Measurements from ENCODE around the gene BEND4.

The BEND4 gene

DNA sequence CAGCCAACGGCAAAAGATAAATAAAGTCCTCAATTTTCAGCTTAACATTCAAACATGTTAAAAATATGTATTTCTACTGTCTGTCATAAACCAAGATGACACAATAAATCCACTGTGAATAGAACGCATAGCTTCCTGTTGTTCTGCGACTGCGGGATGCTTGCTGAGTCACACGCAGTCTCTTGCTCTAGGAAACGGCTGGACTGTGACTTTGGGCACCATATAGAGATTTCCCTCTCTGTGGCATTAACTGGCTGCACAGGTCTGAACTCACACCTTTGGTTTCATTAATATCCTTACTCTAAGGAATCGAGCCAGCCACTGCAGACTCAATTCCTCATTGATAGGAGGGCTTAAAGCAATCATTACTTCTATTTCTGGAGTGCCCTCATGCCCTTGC lies 8.4 kb downstream of the BEND4 start:
- in situ Hi-C loops (cut with HindIII; ENCODE audit: low pct_unique_long_range_greater_than_20kb, low sequenced_read_pairs) = no loop called here
- no peak for TF ChIP-seq JUND (IDR thresholded peaks at IDR 0.05; ENCODE audit: low read depth)
- no peak for DNase-seq (ENCODE audit: low read depth in 1 of 2, low spot score in 1 of 2)

DNA sequence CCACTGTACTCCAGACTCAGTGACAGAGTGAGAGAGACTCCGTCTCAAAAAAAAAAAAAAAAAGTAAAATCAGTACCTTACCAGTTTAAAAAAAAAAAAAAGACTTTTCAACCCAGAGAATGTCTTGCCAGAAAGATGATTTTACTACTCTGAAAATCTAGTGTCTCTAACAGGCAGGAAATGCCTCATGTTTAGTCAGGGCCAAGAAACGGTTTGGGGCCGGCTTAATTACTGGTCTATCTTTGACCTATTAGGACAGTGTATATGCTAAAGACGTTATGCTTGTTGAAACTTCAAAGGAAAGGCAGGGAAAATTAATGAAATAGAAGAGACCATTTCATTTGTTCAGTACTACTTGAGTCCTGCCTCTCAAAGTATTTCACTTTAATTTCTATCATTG lies 9.9 kb downstream of the BEND4 start:
- DNase-seq (ENCODE audit: low read depth in 1 of 2, low spot score in 1 of 2) = no peak
- no peak for TF ChIP-seq JUND (IDR thresholded peaks at IDR 0.05; ENCODE audit: low read depth)
- in situ Hi-C loops (cut with HindIII; ENCODE audit: low pct_unique_long_range_greater_than_20kb, low sequenced_read_pairs) = no loop called here

DNA sequence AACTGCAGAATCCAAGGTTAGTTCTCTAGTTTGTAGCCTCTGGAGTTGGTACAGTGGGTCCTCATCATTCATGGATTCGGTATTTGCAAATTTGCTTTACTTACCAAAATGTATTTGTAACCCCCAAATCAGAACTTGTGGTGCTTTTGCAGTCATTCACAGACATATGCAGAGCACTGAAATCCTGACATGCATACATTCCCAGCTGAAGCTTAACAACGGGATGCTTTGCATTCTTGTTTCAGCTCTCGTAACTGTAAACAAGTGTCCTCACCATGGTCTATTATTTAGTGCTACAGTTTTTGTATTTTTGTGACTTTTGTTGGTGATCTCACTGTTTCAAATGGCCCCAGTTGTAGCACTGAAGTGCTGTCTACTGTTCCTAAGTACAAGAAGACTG lies 16.1 kb downstream of the BEND4 start:
- TF ChIP-seq JUND (IDR thresholded peaks at IDR 0.05; ENCODE audit: low read depth) = no peak
- DNase-seq (ENCODE audit: low read depth in 1 of 2, low spot score in 1 of 2) = no peak
- in situ Hi-C loops (cut with HindIII; ENCODE audit: low pct_unique_long_range_greater_than_20kb, low sequenced_read_pairs) = no loop called here

DNA sequence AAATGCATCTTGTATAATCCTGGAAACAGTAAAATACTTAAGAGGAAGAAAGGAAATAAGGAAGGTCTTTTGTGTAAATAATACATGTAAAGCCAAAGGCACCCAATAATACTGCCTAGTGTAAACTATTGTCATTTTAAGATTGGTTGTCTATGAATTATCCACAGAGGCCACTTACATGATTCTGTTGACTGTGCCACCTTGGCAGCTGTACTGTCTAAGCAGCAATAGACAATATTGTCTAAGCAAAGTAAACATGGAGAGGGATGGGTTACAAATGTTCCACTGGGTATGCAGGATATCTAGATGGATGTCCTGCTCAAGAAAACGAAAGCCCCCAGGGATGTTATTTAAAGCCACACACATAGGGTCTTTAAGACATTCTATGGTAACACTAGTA lies 19.4 kb downstream of the BEND4 start:
- in situ Hi-C loops (cut with HindIII; ENCODE audit: low pct_unique_long_range_greater_than_20kb, low sequenced_read_pairs) = no loop called here
- no peak for DNase-seq (ENCODE audit: low read depth in 1 of 2, low spot score in 1 of 2)
- no peak for TF ChIP-seq JUND (IDR thresholded peaks at IDR 0.05; ENCODE audit: low read depth)

DNA sequence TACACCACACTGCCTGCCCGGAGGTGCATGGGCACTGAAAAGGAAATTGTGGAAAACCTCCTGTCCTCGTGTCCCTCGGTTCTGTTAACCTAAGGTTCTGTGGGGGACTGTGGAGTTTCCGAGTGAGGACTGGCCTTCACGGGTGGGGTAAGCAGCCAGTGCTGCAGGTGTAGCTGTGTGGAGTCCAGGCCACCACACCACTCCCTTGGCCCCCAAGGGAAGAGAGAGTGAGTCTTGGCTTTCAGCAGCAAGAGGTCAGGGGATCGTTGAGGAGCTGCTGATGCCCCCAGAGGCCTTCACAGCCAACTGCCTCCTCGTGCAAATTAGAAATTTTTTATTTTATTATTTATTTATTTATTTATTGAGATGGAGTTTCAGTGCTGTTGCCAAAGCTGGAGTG lies 20.4 kb downstream of the BEND4 start:
- in situ Hi-C loops (cut with HindIII; ENCODE audit: low pct_unique_long_range_greater_than_20kb, low sequenced_read_pairs) = no loop called here
- no peak for TF ChIP-seq JUND (IDR thresholded peaks at IDR 0.05; ENCODE audit: low read depth)
- no peak for DNase-seq (ENCODE audit: low read depth in 1 of 2, low spot score in 1 of 2)

DNA sequence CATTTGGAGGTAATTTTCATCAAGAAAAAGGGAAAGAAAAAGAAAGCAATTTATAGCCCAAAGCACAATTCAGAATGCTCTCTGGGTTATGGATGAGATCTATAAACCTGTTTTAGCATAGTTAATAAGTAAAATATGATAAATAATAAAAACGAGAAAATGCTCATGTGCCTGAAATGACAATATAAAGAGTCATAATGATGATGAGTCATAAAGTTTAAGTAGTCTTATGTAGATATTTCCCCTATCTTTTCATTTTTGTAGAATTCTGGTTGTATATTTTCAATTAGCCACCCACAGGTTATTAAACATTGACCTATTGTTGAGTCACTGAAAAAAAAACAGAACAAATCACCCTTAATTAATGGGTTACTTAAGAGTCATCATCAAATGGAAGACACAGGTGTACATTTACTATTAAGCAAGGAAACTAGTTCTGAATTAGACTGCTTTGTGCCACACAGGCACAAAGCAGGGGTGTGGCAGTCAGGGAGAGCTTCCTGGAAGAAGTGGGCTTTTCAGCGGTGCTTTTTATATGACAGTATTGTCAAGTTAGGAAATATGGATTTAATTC lies 29.3 kb downstream of the BEND4 start:
- no peak for DNase-seq (ENCODE audit: low read depth in 1 of 2, low spot score in 1 of 2)
- in situ Hi-C loops (cut with HindIII; ENCODE audit: low pct_unique_long_range_greater_than_20kb, low sequenced_read_pairs) = no loop called here
- no peak for TF ChIP-seq JUND (IDR thresholded peaks at IDR 0.05; ENCODE audit: low read depth)

DNA sequence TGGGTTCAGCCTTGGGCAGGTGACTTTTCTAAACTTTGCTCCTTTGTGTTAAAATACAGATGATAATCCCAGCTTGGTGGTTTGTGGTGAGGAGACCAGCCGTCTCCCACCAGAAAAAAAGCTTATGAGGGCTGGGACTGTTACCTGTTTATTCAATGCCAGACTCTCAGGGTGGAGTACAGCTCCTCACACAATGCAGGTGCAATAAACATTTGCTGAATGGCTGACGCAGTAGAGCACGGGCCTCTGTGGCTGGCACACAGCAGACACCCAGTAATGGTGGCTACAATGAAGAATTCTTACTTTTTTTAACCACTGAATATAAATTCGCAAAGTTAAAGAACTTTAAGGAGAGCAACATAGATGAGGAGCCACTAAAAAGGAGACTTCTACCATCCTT lies 30.2 kb downstream of the BEND4 start:
- TF ChIP-seq JUND (IDR thresholded peaks at IDR 0.05; ENCODE audit: low read depth) = no peak
- DNase-seq (ENCODE audit: low read depth in 1 of 2, low spot score in 1 of 2) = no peak
- in situ Hi-C loops (cut with HindIII; ENCODE audit: low pct_unique_long_range_greater_than_20kb, low sequenced_read_pairs) = no loop called here

DNA sequence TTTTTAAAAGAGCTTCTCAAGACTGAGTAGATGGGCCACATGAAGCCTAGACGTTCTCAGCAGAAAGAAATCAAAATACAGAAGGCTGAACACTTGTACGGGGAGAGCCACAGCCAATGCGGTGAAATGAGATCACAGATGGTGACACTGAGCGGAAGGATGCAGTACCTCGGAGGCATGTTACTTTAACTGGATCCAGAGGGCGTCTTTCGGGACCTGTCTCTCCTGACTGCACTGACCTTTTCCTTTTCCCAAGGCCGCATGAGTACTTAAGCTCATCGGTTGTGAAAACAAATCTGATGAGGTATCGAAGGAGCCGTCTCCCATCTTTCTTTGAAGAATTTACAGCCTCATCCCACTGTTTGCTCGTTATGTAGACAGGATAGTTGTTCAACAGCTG lies 32.6 kb downstream of the BEND4 start:
- DNase-seq (ENCODE audit: low read depth in 1 of 2, low spot score in 1 of 2) = no peak
- in situ Hi-C loops (cut with HindIII; ENCODE audit: low pct_unique_long_range_greater_than_20kb, low sequenced_read_pairs) = no loop called here
- TF ChIP-seq JUND (IDR thresholded peaks at IDR 0.05; ENCODE audit: low read depth) = no peak

DNA sequence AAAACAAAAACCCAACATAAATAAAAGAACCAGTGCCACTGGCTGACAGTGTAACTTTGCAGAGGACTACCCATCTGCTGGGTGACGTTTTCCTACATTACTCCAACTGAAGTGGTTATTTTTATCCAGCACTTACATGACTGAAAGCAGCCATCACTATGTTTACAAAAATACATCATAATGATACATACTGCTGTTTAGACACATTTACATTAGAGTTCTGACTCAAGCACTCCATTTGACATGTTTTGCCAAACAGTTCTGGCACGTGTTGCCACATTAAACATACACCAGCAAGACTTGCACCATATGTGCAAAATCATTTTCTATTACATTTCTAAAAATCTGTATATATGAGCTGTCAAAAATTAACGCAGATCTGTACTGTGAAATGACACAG lies 39.6 kb downstream of the BEND4 start:
- in situ Hi-C loops (cut with HindIII; ENCODE audit: low pct_unique_long_range_greater_than_20kb, low sequenced_read_pairs) = no loop called here
- no peak for TF ChIP-seq JUND (IDR thresholded peaks at IDR 0.05; ENCODE audit: low read depth)
- DNase-seq (ENCODE audit: low read depth in 1 of 2, low spot score in 1 of 2) = no peak

DNA sequence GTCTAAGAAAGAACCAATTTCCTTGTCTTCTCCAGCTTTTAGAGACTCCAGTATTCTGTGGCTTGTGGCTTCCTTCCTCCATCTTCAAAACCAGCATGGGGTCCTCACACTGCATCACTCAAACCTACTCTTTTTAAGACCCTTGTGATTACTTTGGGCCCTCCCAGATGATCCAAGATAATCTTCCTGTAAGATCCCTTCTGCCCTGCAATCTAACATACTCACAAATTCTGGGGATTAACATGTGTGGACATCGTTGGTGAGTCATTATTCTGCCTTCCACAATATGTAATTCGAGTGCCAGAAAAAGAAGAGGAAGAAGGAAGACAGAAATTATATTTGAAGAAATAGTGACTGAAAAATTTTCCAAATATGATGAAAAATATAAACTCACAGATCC lies 47.9 kb downstream of the BEND4 start:
- TF ChIP-seq JUND (IDR thresholded peaks at IDR 0.05; ENCODE audit: low read depth) = no peak
- in situ Hi-C loops (cut with HindIII; ENCODE audit: low pct_unique_long_range_greater_than_20kb, low sequenced_read_pairs) = no loop called here
- DNase-seq (ENCODE audit: low read depth in 1 of 2, low spot score in 1 of 2) = no peak

DNA sequence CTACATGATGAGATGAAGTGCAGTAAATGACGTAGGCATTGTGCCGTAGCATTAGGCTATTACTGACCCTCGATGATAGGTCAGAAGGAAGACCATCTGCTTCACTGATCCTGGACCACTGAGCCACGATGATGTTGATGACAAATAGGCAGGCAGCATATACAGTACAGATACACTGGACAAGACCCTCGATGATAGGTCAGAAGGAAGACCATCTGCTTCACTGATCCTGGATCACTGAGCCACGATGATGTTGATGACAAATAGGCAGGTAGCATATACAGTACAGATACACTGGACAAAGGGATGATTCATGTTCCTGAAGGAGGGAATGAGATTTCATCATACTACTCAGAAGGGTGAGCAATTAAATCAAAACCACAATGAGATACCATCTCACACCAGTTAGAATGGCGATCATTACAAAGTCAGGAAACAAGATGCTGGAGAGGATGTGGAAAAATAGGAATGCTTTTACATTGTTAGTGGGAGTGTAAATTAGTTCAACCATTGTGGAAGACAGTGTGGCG lies 50.9 kb downstream of the BEND4 start:
- DNase-seq (ENCODE audit: low read depth in 1 of 2, low spot score in 1 of 2) = no peak
- no peak for TF ChIP-seq JUND (IDR thresholded peaks at IDR 0.05; ENCODE audit: low read depth)
- in situ Hi-C loops (cut with HindIII; ENCODE audit: low pct_unique_long_range_greater_than_20kb, low sequenced_read_pairs) = no loop called here

DNA sequence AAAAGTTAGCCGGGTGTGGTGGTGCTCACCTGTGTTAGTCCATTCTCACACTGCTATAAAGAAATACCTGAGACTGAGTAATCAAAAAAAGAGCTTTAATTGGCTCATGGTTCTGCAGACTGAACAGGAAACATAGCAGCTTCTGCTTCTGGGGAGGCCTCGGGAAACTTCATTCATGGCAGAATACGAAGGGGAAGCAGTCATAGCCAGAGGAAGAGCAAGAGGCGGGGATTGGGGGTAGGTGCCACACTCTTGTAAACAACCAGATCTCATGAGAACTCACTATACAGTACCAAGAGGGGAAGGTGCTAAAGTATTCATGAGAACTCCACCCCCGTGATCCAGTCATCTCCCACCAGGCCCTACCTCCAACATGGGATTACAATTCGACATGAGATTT lies 64.1 kb downstream of the BEND4 start:
- DNase-seq (ENCODE audit: low read depth in 1 of 2, low spot score in 1 of 2) = no peak
- in situ Hi-C loops (cut with HindIII; ENCODE audit: low pct_unique_long_range_greater_than_20kb, low sequenced_read_pairs) = no loop called here
- TF ChIP-seq JUND (IDR thresholded peaks at IDR 0.05; ENCODE audit: low read depth) = no peak

DNA sequence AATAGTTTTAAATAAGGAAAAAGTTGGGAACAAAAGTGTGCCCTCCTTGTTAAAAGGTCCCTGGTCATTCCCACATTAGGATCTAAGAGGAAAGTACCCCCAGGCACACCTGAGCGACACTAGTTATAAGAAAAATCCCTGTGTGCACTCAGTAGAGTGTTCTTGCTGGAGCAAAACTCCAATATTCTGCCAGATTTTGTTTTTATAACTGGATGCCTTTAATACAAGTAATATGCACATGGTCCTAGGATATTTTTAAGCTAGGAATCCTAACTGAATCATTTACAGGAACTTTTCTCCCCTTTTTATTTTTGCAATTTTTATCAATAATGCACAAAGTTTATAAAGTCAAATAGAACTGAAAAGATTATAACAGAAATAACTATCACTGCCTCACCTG lies 68.6 kb downstream of the BEND4 start:
- DNase-seq (ENCODE audit: low read depth in 1 of 2, low spot score in 1 of 2) = no peak
- no peak for TF ChIP-seq JUND (IDR thresholded peaks at IDR 0.05; ENCODE audit: low read depth)
- in situ Hi-C loops (cut with HindIII; ENCODE audit: low pct_unique_long_range_greater_than_20kb, low sequenced_read_pairs) = no loop called here

DNA sequence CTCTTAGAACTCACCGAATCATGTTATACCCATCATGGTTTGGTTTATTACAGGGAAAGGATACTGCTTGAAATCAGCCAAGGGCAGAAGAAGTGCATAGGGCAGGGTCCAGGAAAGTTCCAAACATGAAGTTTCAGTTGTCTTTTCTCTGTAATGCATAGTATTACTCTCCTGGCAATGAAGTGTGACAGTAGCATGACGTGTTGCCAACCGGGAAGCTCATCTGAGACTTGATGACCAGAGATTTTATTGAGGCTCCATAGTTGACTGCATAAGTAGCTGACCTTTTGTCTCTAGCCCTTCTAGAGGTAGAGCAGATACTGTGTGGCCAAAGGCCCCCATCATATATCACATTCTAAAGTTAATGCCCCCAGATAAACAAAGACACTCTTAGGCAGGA lies 72.1 kb downstream of the BEND4 start:
- TF ChIP-seq JUND (IDR thresholded peaks at IDR 0.05; ENCODE audit: low read depth) = no peak
- no peak for DNase-seq (ENCODE audit: low read depth in 1 of 2, low spot score in 1 of 2)
- in situ Hi-C loops (cut with HindIII; ENCODE audit: low pct_unique_long_range_greater_than_20kb, low sequenced_read_pairs) = no loop called here

Measured in T47D (cell line).